ENCODE measurements around the gene KRT12. TPM values are rescaled to one million over a fixed set of nuclear protein-coding genes. Genes with fewer than 3 reads are reported as not detected.

The KRT12 gene
- total and polyA plus RNA-seq, 2 donors (not counting 1 experiment from before 2014, with no cell fraction given) = not detected

DNA sequence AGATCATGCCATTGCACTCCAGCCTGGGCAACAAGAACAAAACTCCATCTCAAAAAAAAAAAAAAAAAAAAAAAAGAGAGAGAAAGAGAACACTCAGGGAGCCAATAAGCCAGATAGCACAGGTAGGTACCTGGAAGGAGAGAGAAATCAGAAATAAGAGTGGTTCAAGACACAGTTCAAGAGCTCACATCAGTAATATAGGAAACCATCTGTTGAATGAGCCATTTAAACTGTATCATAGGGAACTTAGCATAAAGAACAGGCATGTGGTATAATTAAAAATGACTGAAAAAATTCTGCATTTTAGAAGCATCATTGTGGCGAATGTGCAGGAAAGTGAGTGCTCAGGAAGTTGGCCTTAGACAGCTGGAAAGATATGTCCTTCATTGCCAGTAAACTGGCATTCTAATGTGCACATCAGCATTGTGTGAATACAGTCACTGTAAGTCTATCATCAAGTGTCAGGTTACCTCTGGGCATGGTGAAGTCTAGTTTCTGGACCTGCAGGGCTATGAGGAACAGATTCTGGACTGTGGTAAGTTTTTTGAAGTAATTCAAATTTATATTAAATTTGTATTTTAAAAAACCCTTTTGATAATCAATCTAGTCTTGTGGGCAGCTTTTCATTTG, 20.4 kb downstream of the KRT12 start:
- DNase-seq (ENCODE audit: low read depth in 2 of 2) = peak in 1 of 2 donors; percentile 4
- Histone ChIP-seq H3K4me1 (ENCODE audit: control insufficient read depth, extremely low read depth, insufficient read depth, low read length) (no peaks in the 10 kb centered on the region), H4K20me1 (ENCODE audit: control insufficient read depth, extremely low read depth, insufficient read depth, low read length) (no peaks in the 10 kb centered on the region)

DNA sequence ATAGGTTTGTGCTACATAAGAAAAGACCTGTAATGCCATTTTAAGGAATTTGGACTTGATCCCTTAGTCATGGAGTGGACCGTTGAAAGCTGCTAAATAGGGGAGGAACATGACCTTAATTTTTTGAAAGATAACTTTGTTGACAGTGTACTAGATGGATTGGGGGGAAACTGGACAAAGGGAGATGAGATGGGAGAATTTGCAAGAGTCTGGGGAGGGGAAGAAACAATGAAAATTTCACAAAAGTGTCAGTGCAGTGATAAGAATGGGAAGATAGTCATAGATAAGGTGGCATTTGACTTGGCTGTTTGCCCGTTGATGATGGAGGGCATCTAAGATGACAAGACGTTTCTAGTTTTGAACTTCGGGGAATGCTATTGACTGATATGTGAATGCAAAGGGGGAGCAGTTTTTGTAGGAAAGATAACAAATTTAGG, 22.3 kb downstream of the KRT12 start:
- DNase-seq (ENCODE audit: low read depth in 2 of 2) = no peak
- Histone ChIP-seq H3K4me1 (ENCODE audit: control insufficient read depth, extremely low read depth, insufficient read depth, low read length) (no peaks in the 10 kb centered on the region), H2AFZ (ENCODE audit: low read length) (no peak overlapping the region), H3K9ac (ENCODE audit: insufficient read depth, low read length) (no peak overlapping the region), H3K27me3 (ENCODE audit: control insufficient read depth, insufficient read depth, low read length) (no peaks in the 10 kb centered on the region), H3K4me2 (ENCODE audit: extremely low read depth, insufficient read depth, low read length) (no peak overlapping the region), H3K9me3 (ENCODE audit: control insufficient read depth, insufficient read depth, low read depth, low read length) (no peaks in the 10 kb centered on the region), H3K27ac (ENCODE audit: insufficient read depth, low read length) (no peak overlapping the region), H3K79me2 (ENCODE audit: control insufficient read depth, insufficient read depth, low read length) (no peaks in the 10 kb centered on the region), H4K20me1 (ENCODE audit: control insufficient read depth, extremely low read depth, insufficient read depth, low read length) (no peaks in the 10 kb centered on the region), H3K4me3 (replicated peaks in 1 of 4; ENCODE audit: control extremely low read depth in 1 of 4, insufficient read depth in 1 of 4, low read depth in 3 of 4, low read length in 4 of 4) (no peak overlapping the region), H3K36me3 (ENCODE audit: control insufficient read depth, insufficient read depth, low read length) (no peaks in the 10 kb centered on the region)
- no peak for TF ChIP-seq EZH2 (IDR thresholded peaks at IDR 0.05; ENCODE audit: low read length, missing control alignments)
- TF ChIP-seq, protein P1, sequence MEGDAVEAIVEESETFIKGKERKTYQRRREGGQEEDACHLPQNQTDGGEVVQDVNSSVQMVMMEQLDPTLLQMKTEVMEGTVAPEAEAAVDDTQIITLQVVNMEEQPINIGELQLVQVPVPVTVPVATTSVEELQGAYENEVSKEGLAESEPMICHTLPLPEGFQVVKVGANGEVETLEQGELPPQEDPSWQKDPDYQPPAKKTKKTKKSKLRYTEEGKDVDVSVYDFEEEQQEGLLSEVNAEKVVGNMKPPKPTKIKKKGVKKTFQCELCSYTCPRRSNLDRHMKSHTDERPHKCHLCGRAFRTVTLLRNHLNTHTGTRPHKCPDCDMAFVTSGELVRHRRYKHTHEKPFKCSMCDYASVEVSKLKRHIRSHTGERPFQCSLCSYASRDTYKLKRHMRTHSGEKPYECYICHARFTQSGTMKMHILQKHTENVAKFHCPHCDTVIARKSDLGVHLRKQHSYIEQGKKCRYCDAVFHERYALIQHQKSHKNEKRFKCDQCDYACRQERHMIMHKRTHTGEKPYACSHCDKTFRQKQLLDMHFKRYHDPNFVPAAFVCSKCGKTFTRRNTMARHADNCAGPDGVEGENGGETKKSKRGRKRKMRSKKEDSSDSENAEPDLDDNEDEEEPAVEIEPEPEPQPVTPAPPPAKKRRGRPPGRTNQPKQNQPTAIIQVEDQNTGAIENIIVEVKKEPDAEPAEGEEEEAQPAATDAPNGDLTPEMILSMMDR (conservative IDR thresholded peaks at IDR 0.05 in 1 of 2, IDR thresholded peaks at IDR 0.05 in 1 of 2; ENCODE audit: low read depth in 1 of 2, low read length in 2 of 2) = no peak

More for the DNA sequence above, 20.4 kb downstream of the KRT12 start:
- no peaks in the 10 kb centered on the region for H3K79me2 ChIP-seq (ENCODE audit: control insufficient read depth, insufficient read depth, low read length)
- no peaks in the 10 kb centered on the region for H3K36me3 ChIP-seq (ENCODE audit: control insufficient read depth, insufficient read depth, low read length)
- no peak overlapping the region for H3K9ac ChIP-seq (ENCODE audit: insufficient read depth, low read length)
- H3K27ac ChIP-seq (ENCODE audit: insufficient read depth, low read length) = no peak overlapping the region
- no peak overlapping the region for H3K4me3 ChIP-seq (replicated peaks in 1 of 4; ENCODE audit: control extremely low read depth in 1 of 4, insufficient read depth in 1 of 4, low read depth in 3 of 4, low read length in 4 of 4)
- H3K4me2 ChIP-seq (ENCODE audit: extremely low read depth, insufficient read depth, low read length) = no peak overlapping the region
- no peaks in the 10 kb centered on the region for H3K9me3 ChIP-seq (ENCODE audit: control insufficient read depth, insufficient read depth, low read depth, low read length)
- TF ChIP-seq, protein P1 (conservative IDR thresholded peaks at IDR 0.05 in 1 of 2, IDR thresholded peaks at IDR 0.05 in 1 of 2; ENCODE audit: low read depth in 1 of 2, low read length in 2 of 2) = no peak
- TF ChIP-seq EZH2 (IDR thresholded peaks at IDR 0.05; ENCODE audit: low read length, missing control alignments) = no peak
- H3K27me3 ChIP-seq (ENCODE audit: control insufficient read depth, insufficient read depth, low read length) = no peaks in the 10 kb centered on the region
- no peak overlapping the region for H2AFZ ChIP-seq (ENCODE audit: low read length)

DNA sequence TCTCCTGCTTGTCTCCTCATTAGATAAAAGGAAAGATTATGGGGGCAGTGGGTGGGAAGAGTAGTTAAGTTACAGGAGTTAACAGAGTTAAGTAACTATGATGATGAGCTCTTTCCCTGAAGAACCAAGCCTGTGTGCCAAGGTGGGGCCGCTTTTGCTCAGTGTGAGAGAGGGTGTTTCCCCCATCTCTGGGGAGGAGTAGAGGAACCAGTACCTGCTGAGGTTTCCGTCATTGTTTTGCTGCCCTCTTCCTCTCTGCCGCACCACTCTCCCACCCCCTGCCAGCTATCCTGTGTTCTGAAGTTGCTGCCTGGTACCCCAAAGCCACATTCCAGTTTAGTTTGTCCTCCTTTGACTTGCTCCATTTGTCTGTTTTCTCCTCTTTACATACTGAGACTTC, 23.8 kb downstream of the KRT12 start:
- no peaks in the 10 kb centered on the region for H3K4me1 ChIP-seq (ENCODE audit: control insufficient read depth, extremely low read depth, insufficient read depth, low read length)
- no peak overlapping the region for H3K4me3 ChIP-seq (replicated peaks in 1 of 4; ENCODE audit: control extremely low read depth in 1 of 4, insufficient read depth in 1 of 4, low read depth in 3 of 4, low read length in 4 of 4)
- no peak overlapping the region for H3K27ac ChIP-seq (ENCODE audit: insufficient read depth, low read length)
- no peaks in the 10 kb centered on the region for H3K27me3 ChIP-seq (ENCODE audit: control insufficient read depth, insufficient read depth, low read length)
- no peaks in the 10 kb centered on the region for H3K9me3 ChIP-seq (ENCODE audit: control insufficient read depth, insufficient read depth, low read depth, low read length)
- no peaks in the 10 kb centered on the region for H3K36me3 ChIP-seq (ENCODE audit: control insufficient read depth, insufficient read depth, low read length)
- H3K9ac ChIP-seq (ENCODE audit: insufficient read depth, low read length) = no peak overlapping the region
- no peaks in the 10 kb centered on the region for H4K20me1 ChIP-seq (ENCODE audit: control insufficient read depth, extremely low read depth, insufficient read depth, low read length)
- no peak for DNase-seq (ENCODE audit: low read depth in 2 of 2)
- H3K79me2 ChIP-seq (ENCODE audit: control insufficient read depth, insufficient read depth, low read length) = no peaks in the 10 kb centered on the region
- no peak overlapping the region for H2AFZ ChIP-seq (ENCODE audit: low read length)
- no peak overlapping the region for H3K4me2 ChIP-seq (ENCODE audit: extremely low read depth, insufficient read depth, low read length)
- TF ChIP-seq, protein P1 (conservative IDR thresholded peaks at IDR 0.05 in 1 of 2, IDR thresholded peaks at IDR 0.05 in 1 of 2; ENCODE audit: low read depth in 1 of 2, low read length in 2 of 2) = no peak
- TF ChIP-seq EZH2 (IDR thresholded peaks at IDR 0.05; ENCODE audit: low read length, missing control alignments) = no peak
